Measurements from ENCODE around the gene CYP3A7. TPM values are rescaled to one million over a fixed set of nuclear protein-coding genes. Genes with fewer than 3 reads are reported as not detected.
"Not testable (repeated sequence)": the region's sequence is repeated elsewhere in the genome, so short reads cannot be mapped to it uniquely, and the experiment has no call there.

CYP3A7 gene
- total and polyA plus RNA-seq, 10 donors = not detected

DNA sequence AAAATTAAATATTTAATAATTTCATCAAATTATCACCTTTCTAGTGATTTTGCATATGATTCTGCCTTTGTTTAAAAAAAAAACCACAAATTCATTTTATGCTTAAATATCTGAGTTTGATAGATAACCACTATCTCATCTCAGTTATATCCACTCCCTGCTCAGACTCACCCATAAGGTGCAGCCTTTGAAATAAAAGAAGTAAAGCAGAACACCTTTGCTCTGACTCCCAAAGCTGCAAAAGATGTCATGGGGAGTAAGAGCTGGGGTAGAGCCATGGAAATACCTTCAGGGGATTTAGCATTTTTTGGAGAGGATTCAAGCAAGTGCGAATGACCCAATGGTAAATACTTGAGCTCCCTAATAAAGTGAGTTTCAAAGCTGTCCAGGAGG is 40.1 kb downstream of the CYP3A7 start:
- intact Hi-C loops (cut with DNase I; ENCODE audit: low total_unique reads) = no loop called here
- H3K27me3 ChIP-seq (replicated peaks in 1 of 7) = no peaks in the 10 kb centered on the region
- TF ChIP-seq CTCF (IDR thresholded peaks at IDR 0.05 in 8 of 11, conservative IDR thresholded peaks at IDR 0.05 in 3 of 11) (no peak), POLR2AphosphoS5 (IDR thresholded peaks at IDR 0.05) (no peak), POLR2A (IDR thresholded peaks at IDR 0.05) (no peak)
- H3K4me3 ChIP-seq = no peak overlapping the region
- no peaks in the 10 kb centered on the region for H3K4me1 ChIP-seq
- H3K36me3 ChIP-seq = no peaks in the 10 kb centered on the region
- no peak for DNase-seq
- WGBS, 5 donors = 93 to 96% (median 94%) methylated on average over 1 of the region's 1 CpG
- peaks cover 0 to 17% (median 12%) of the 10 kb centered on the region in 8 donors for H3K9me3 ChIP-seq
- H3K27ac ChIP-seq = no peak overlapping the region

- no peak for TF ChIP-seq CTCF (IDR thresholded peaks at IDR 0.05 in 8 of 11, conservative IDR thresholded peaks at IDR 0.05 in 3 of 11)
- no peak for TF ChIP-seq POLR2A (IDR thresholded peaks at IDR 0.05)
- no peak for TF ChIP-seq POLR2AphosphoS5 (IDR thresholded peaks at IDR 0.05)
- 85 to 90% (median 90%) methylated on average over 5 of the region's 5 CpGs for WGBS, 5 donors
- H3K9me3 ChIP-seq = peaks cover 0 to 19% (median 16%) of the 10 kb centered on the region in 8 donors
- DNase-seq = no peak
- H3K27me3 ChIP-seq (replicated peaks in 1 of 7) = no peaks in the 10 kb centered on the region
- H3K36me3 ChIP-seq = no peaks in the 10 kb centered on the region
- intact Hi-C loops (cut with DNase I; ENCODE audit: low total_unique reads) = no loop called here
- H3K4me1 ChIP-seq = no peaks in the 10 kb centered on the region
- no peak overlapping the region for H3K27ac ChIP-seq
- no peak overlapping the region for H3K4me3 ChIP-seq
These were observed 40.6 kb downstream of the CYP3A7 start for GRCh38 chr7:99694201-99694911.

GRCh38 chr7:99693427-99694200 is 41.4 kb downstream of the CYP3A7 start:
- H3K9me3 ChIP-seq = peaks cover 0 to 22% (median 16%) of the 10 kb centered on the region in 8 donors
- H3K27me3 ChIP-seq (replicated peaks in 1 of 7) = no peaks in the 10 kb centered on the region
- DNase-seq = no peak
- no peaks in the 10 kb centered on the region for H3K36me3 ChIP-seq
- H3K27ac ChIP-seq = no peak overlapping the region
- TF ChIP-seq POLR2AphosphoS5 (IDR thresholded peaks at IDR 0.05) (no peak), POLR2A (IDR thresholded peaks at IDR 0.05) (no peak), CTCF (IDR thresholded peaks at IDR 0.05 in 8 of 11, conservative IDR thresholded peaks at IDR 0.05 in 3 of 11) (no peak)
- intact Hi-C loops (cut with DNase I; ENCODE audit: low total_unique reads) = no loop called here
- no peaks in the 10 kb centered on the region for H3K4me1 ChIP-seq
- H3K4me3 ChIP-seq = no peak overlapping the region
- 58 to 76% (median 62%) methylated on average over 9 of the region's 9 CpGs for WGBS, 5 donors

- Histone ChIP-seq H3K36me3 (no peaks in the 10 kb centered on the region), H3K27ac (no peak overlapping the region), H3K27me3 (replicated peaks in 1 of 7) (no peaks in the 10 kb centered on the region), H3K9me3 (peaks cover 0 to 22% (median 16%) of the 10 kb centered on the region in 8 donors), H3K4me3 (no peak overlapping the region), H3K4me1 (no peaks in the 10 kb centered on the region)
- intact Hi-C loops (cut with DNase I; ENCODE audit: low total_unique reads) = no loop called here
- TF ChIP-seq POLR2AphosphoS5 (IDR thresholded peaks at IDR 0.05) = no peak
- TF ChIP-seq POLR2A (IDR thresholded peaks at IDR 0.05) = no peak
- TF ChIP-seq CTCF (IDR thresholded peaks at IDR 0.05 in 8 of 11, conservative IDR thresholded peaks at IDR 0.05 in 3 of 11) = no peak
- DNase-seq = no peak
- whole genome bisulfite sequencing, 5 donors = 55 to 80% (median 62%) methylated on average over 2 to 5 of the region's 5 CpGs
These were observed 41.9 kb downstream of the CYP3A7 start for GRCh38 chr7:99693100-99693426.

DNA sequence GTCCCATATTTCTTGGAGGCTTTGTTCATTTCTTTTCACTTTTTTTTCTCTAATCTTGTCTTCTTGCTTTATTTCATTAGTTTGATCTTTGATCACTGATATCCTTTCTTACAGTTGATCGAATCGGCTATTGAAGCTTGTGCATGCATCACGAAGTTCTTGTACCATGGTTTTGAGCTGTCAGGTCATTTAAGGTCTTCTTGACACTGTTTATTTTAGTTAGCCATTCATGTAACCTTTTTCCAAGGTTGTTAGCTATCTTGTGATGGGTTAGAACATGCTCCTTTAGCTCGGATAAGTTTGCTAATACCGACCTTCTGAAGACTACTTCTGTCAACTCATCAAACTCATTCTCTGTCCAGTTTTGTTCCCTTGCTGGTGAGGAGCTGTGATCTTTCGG is 42.4 kb downstream of the CYP3A7 start:
- H3K4me3 ChIP-seq; DNase-seq; H3K27me3 ChIP-seq (replicated peaks in 1 of 7); intact Hi-C loops (cut with DNase I; ENCODE audit: low total_unique reads); H3K27ac ChIP-seq; H3K36me3 ChIP-seq; H3K4me1 ChIP-seq: not testable (repeated sequence)
- WGBS, 5 donors = 89 to 93% (median 92%) methylated on average over 6 of the region's 6 CpGs
- H3K9me3 ChIP-seq = peaks cover 0 to 22% (median 16%) of the 10 kb centered on the region in 8 donors

- H3K4me3 ChIP-seq; H3K4me1 ChIP-seq; H3K27me3 ChIP-seq (replicated peaks in 1 of 7); H3K36me3 ChIP-seq; DNase-seq; H3K27ac ChIP-seq; intact Hi-C loops (cut with DNase I; ENCODE audit: low total_unique reads): not testable (repeated sequence)
- peaks cover 0 to 22% (median 16%) of the 10 kb centered on the region in 8 donors for H3K9me3 ChIP-seq
- WGBS, 5 donors = 78 to 97% (median 90%) methylated on average over 1 of the region's 1 CpG
These were observed 43.3 kb downstream of the CYP3A7 start for GRCh38 chr7:99691658-99692057.

Measured in spleen (tissue), 11 donors.